DND-41 (cell line): ENCODE measurements around the gene NPB.

ENCODE experiments used
- CTCF ChIP-seq: IDR thresholded peaks from 2 replicates; pipeline ENCODE4 v1.5.1; 2012; ENCODE audit warnings: borderline replicate concordance, low read length, moderate library complexity, mild to moderate bottlenecking; ENCODE audit not compliant: poor library complexity, severe bottlenecking; ENCODE audit errors: extremely low read depth
- EZH2 ChIP-seq: IDR thresholded peaks from 3 replicates; pipeline ENCODE4 v1.6.1; 2012; ENCODE audit warnings: borderline replicate concordance, low read depth, mild to moderate bottlenecking, moderate library complexity, low read length, inconsistent platforms; ENCODE audit not compliant: severe bottlenecking

GRCh38 chr17:81877569-81877968, 24.5 kb upstream of the NPB start:
- TF ChIP-seq CTCF: no peak
- TF ChIP-seq EZH2: no peak
